Neutrophil (primary cell): ENCODE data around the gene CCDC80.

Experiments
- H3K27ac ChIP-seq: fragments of 200-600 bp; sonication (generic); 2 replicates; pipeline ENCODE4 v1.5.1; 2016; ENCODE audit warnings: mild to moderate bottlenecking, moderate library complexity
- H3K27me3 ChIP-seq: fragments of 200-600 bp; sonication (generic); 2 replicates; pipeline ENCODE4 v1.6.0; 2016; ENCODE audit warnings: mild to moderate bottlenecking
- H3K36me3 ChIP-seq: fragments of 200-600 bp; sonication (generic); 2 replicates; pipeline ENCODE4 v1.5.1; 2017
- H3K4me1 ChIP-seq, 2 experiments: fragments of 200-600 bp in 1 of 2; sonication (generic) in 1 of 2; 1 replicate in 1 of 2; 2 replicates in 1 of 2; pipeline versions ENCODE4 v1.5.1 to v1.6.1; 2013 to 2016; ENCODE audit warnings: low read depth in 1 of 2, low read length in 1 of 2, mild to moderate bottlenecking in 1 of 2, moderate library complexity in 1 of 2; ENCODE audit not compliant: control insufficient read depth in 1 of 2, insufficient read depth in 1 of 2
- H3K4me3 ChIP-seq, 2 experiments: fragments of 200-600 bp in 1 of 2; sonication (generic) in 1 of 2; 1 replicate in 1 of 2; 2 replicates in 1 of 2; pipeline ENCODE4 v1.5.1; 2013 to 2016; ENCODE audit warnings: low read depth in 1 of 2, low read length in 1 of 2, mild to moderate bottlenecking in 1 of 2, moderate library complexity in 1 of 2
- H3K9me3 ChIP-seq: fragments of 200-600 bp; sonication (generic); 2 replicates; pipeline ENCODE4 v1.5.1; 2016
- TF ChIP-seq, protein P1 (sequence below): fragments of 200-600 bp; sonication (generic); IDR thresholded peaks from 2 replicates; pipeline ENCODE4 v1.5.1; 2016; ENCODE audit warnings: antibody characterized with exemption

CCDC80 gene

DNA sequence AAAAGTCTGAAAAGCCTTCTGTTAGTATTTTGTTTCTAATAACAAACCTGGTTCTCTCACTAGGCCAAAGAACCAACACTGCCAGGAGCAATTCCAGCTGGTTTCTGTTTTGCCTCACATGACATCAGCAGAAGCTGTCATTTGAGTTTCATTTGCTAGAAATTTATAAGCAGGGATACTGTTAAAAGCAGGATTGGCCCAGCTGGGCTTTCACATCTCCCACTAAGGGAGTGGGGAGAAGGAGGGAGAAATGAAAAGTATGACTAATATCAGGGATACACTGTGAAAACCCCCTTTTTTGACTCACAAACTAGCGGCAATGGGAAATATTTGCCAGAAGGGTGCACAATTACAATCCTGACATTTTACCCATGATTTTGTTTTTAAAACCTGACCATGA lies 5.3 kb downstream of the CCDC80 start:
- TF ChIP-seq, protein P1, sequence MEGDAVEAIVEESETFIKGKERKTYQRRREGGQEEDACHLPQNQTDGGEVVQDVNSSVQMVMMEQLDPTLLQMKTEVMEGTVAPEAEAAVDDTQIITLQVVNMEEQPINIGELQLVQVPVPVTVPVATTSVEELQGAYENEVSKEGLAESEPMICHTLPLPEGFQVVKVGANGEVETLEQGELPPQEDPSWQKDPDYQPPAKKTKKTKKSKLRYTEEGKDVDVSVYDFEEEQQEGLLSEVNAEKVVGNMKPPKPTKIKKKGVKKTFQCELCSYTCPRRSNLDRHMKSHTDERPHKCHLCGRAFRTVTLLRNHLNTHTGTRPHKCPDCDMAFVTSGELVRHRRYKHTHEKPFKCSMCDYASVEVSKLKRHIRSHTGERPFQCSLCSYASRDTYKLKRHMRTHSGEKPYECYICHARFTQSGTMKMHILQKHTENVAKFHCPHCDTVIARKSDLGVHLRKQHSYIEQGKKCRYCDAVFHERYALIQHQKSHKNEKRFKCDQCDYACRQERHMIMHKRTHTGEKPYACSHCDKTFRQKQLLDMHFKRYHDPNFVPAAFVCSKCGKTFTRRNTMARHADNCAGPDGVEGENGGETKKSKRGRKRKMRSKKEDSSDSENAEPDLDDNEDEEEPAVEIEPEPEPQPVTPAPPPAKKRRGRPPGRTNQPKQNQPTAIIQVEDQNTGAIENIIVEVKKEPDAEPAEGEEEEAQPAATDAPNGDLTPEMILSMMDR: no peak
- Histone ChIP-seq H3K4me3 (no peak overlapping the region), H3K9me3 (no peaks in the 10 kb centered on the region), H3K27me3 (peaks cover 11% of the 10 kb centered on the region), H3K4me1 (no peaks in the 10 kb centered on the region), H3K27ac (no peak overlapping the region), H3K36me3 (no peaks in the 10 kb centered on the region)

DNA sequence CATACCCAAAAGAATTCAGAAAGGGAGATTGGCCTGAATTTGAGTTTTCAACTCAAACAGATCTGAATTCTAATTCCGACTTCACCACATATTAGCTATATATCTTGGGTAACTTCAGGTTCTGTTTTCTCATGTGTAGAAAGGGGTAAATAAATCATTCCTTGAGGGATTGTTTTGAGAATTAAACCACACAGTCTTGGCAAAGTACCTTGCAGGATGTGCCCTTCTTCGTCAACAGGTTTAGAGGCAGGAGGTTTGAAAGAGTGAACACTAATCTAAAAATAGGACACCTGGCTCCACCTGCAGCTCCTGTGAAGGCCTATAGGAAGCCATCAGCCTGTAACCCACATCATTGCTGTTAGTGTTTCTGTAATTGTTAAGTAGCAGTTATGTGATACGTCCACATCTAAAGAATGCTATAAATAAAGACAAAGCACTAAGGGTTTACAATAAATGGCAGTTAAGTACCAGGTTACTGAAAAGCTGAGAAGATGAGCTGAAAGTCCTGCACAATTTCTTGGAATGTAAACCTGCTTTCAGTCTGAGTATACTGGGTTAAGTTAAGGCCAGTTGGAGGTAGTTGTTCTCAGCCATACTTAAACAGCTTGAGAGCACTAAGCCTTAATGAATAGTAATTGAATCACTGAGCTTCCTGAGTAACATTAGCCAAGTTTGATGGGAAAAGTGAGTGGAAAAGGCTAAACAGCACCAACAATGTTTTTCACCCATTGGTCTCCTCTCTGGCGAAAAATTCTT lies 6.0 kb downstream of the CCDC80 start:
- Histone ChIP-seq H3K4me1 (no peaks in the 10 kb centered on the region), H3K36me3 (no peaks in the 10 kb centered on the region), H3K27me3 (peaks cover 3% of the 10 kb centered on the region), H3K27ac (no peak overlapping the region), H3K4me3 (no peak overlapping the region), H3K9me3 (no peaks in the 10 kb centered on the region)
- TF ChIP-seq, protein P1: no peak

DNA sequence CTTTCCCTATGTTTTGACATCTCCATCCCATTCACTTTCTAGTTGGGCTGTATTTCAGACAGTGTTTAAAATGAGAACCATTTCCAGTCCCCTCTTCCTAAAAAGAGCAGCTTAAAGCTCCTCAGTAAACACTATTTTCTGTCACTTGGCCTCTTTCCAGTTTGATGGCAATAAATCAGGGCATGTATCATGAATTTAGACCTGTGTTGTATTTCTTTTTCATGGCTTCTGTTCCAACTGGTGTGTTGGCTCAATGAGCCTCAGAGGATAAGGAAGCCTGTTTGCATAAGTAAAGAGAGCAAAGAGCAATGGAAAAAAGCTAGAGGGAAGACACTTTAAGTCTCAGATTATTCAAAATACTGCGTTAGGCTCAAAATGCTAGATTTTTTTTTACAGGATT lies 7.2 kb downstream of the CCDC80 start:
- H3K9me3 ChIP-seq: no peaks in the 10 kb centered on the region
- no peaks in the 10 kb centered on the region for H3K36me3 ChIP-seq
- H3K27ac ChIP-seq: no peak overlapping the region
- TF ChIP-seq, protein P1: no peak
- no peaks in the 10 kb centered on the region for H3K4me1 ChIP-seq
- no peak overlapping the region for H3K4me3 ChIP-seq
- H3K27me3 ChIP-seq: no peaks in the 10 kb centered on the region

DNA sequence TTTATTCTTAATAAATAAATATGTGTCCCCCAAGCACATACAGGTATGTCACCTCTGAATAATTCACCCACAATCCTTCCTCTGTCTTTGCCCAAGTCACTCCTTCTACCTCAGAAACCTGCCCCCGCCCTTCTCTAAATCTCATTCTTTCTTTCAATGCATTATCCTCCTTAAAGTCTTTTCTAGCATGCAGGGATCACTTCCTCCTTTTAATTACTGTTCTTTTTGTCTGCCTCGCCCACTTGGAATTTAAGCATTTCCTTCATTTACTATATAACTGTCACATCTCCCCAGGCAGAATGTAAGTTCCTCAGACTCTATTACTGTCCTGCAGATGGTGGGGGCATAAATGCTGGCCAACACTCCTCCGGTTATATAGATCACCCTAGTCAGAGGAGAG lies 7.8 kb downstream of the CCDC80 start:
- Histone ChIP-seq H3K4me1 (no peaks in the 10 kb centered on the region), H3K27ac (no peak overlapping the region), H3K9me3 (no peaks in the 10 kb centered on the region), H3K27me3 (no peaks in the 10 kb centered on the region), H3K36me3 (no peaks in the 10 kb centered on the region), H3K4me3 (no peak overlapping the region)
- TF ChIP-seq, protein P1: no peak

DNA sequence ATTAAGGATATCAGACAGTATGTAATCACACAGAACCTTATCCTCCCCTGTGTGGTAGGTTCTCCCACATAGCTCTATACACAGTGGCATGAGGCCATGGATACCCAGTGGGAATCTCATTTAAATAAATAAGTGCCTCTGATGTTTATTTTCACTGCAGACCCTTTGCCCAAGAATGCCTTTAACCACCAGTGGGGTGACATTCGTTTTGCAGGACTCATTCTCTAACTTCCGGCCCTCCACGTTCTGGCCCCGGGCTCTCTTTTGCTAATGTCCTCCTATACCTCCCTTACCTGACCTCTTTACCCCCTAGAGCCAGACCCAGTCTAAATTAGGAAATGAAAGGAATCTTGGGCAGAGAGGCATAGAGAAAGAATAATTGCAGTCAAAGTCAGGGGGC lies 8.3 kb downstream of the CCDC80 start:
- Histone ChIP-seq H3K9me3 (no peaks in the 10 kb centered on the region), H3K4me1 (no peaks in the 10 kb centered on the region), H3K36me3 (no peaks in the 10 kb centered on the region), H3K4me3 (no peak overlapping the region), H3K27me3 (no peaks in the 10 kb centered on the region), H3K27ac (no peak overlapping the region)
- TF ChIP-seq, protein P1: no peak
